VCaP (cell line): ENCODE data around the gene ATL2.
A peak's percentile ranks its signal among the peaks of the same experiment; 100 is the strongest.

Experiments used
- H3K27ac ChIP-seq: fragments of 450-650 bp; 2 replicates; pipeline ENCODE4 v1.5.1; 2017
- CTCF ChIP-seq: fragments of 450-650 bp; conservative IDR thresholded peaks from 2 replicates; pipeline ENCODE4 v1.5.1; 2017; ENCODE audit warnings: mild to moderate bottlenecking, moderate library complexity

ATL2 gene

GRCh38 chr2:38281095-38281742 lies 95.9 kb downstream of the ATL2 start:
- no peak for TF ChIP-seq CTCF
- no peak overlapping the region; the same call in 1 of the 2 replicates for H3K27ac ChIP-seq

GRCh38 chr2:38279201-38279600 lies 97.9 kb downstream of the ATL2 start:
- TF ChIP-seq CTCF, result no peak
- H3K27ac ChIP-seq, result peak overlapping the region; percentile 71; the same call in 1 of the 2 replicates

- peak overlapping the region; percentile 71 for H3K27ac ChIP-seq
Measured at GRCh38 chr2:38278117-38278438, 99.0 kb downstream of the ATL2 start.

- no peak for TF ChIP-seq CTCF
- H3K27ac ChIP-seq, result peak overlapping the region; percentile 71
Measured at GRCh38 chr2:38277245-38278116, 99.6 kb downstream of the ATL2 start.

GRCh38 chr2:38274286-38275276 lies 102.5 kb downstream of the ATL2 start:
- H3K27ac ChIP-seq, result peak overlapping the region; percentile 49
- peak; percentile 73 for TF ChIP-seq CTCF

- no peak overlapping the region for H3K27ac ChIP-seq
- TF ChIP-seq CTCF, result no peak
Measured at GRCh38 chr2:38271697-38272096, 105.4 kb downstream of the ATL2 start.

- no peak overlapping the region for H3K27ac ChIP-seq
- TF ChIP-seq CTCF, result no peak
Measured at GRCh38 chr2:38269421-38269820, 107.7 kb downstream of the ATL2 start.
